ENCODE measurements around the gene TNKS2. TPM values are rescaled to one million over a fixed set of nuclear protein-coding genes. Genes with fewer than 3 reads are reported as not detected.

Gene TNKS2
- total RNA-seq, 2 experiments from 2014 or later = 25.0 to 25.6 TPM

GRCh38 chr10:91787810-91788209, 10.4 kb upstream of the TNKS2 start:
- ChIA-PET CTCF (interaction anchor here (0.9 kb wide), 1 partner anchor 28 kb away, joined by 3 read pairs; no protein-coding TSS in a partner anchor), POLR2A (no interaction called here)

GRCh38 chr10:91788527-91788926, 9.7 kb upstream of the TNKS2 start:
- ChIA-PET POLR2A (no interaction called here), CTCF (interaction anchor here (0.9 kb wide), 1 partner anchor 27 kb away, joined by 3 read pairs; no protein-coding TSS in a partner anchor)

- POLR2A ChIA-PET = interaction anchor here (0.6 to 3.1 kb wide), 2 partner anchors 112 to 495 kb away, joined by 3 to 7 read pairs; partner anchors contain the start of gene FGFBP3
- CTCF ChIA-PET = interaction anchor here (1.1 kb wide), 1 partner anchor 111 kb away, joined by 3 read pairs; no protein-coding TSS in a partner anchor
These were observed 1.7 kb upstream of the TNKS2 start for GRCh38 chr10:91796331-91797047.

GRCh38 chr10:91797048-91797690, 1.1 kb upstream of the TNKS2 start:
- ChIA-PET CTCF (interaction anchor here (1.1 kb wide), 1 partner anchor 110 kb away, joined by 3 read pairs; no protein-coding TSS in a partner anchor), POLR2A (interaction anchor here (0.6 to 3.1 kb wide), 2 partner anchors 111 to 494 kb away, joined by 3 to 7 read pairs; partner anchors contain the start of gene FGFBP3)

GRCh38 chr10:91798649-91799611, 704 bp downstream of the TNKS2 start:
- ChIA-PET POLR2A (interaction anchor here (0.5 to 3.1 kb wide), 3 partner anchors 110 to 137 kb away, joined by 3 to 7 read pairs (median 3); partner anchors contain the start of genes BTAF1 and FGFBP3), CTCF (interaction anchor here (0.7 to 1.0 kb wide), 3 partner anchors 14 to 45 kb away, joined by 3 read pairs; no protein-coding TSS in a partner anchor)

GRCh38 chr10:91799612-91799975, 1.4 kb downstream of the TNKS2 start:
- CTCF ChIA-PET = interaction anchor here (0.7 kb wide), 1 partner anchor 46 kb away, joined by 3 read pairs; no protein-coding TSS in a partner anchor
- POLR2A ChIA-PET = no interaction called here

GRCh38 chr10:91800182-91800581, 2.0 kb downstream of the TNKS2 start:
- ChIA-PET CTCF (no interaction called here), POLR2A (no interaction called here)

GRCh38 chr10:91800756-91801155, 2.5 kb downstream of the TNKS2 start:
- POLR2A ChIA-PET = no interaction called here
- CTCF ChIA-PET = no interaction called here

GRCh38 chr10:91803386-91804125, 5.3 kb downstream of the TNKS2 start:
- ChIA-PET CTCF (interaction anchor here (0.6 kb wide), 1 partner anchor 9 kb away, joined by 3 read pairs; no protein-coding TSS in a partner anchor), POLR2A (no interaction called here)

- ChIA-PET POLR2A (no interaction called here), CTCF (interaction anchor here (0.6 to 0.7 kb wide), 2 partner anchors 8 to 111 kb away, joined by 3 read pairs; no protein-coding TSS in a partner anchor)
These were observed 5.9 kb downstream of the TNKS2 start for GRCh38 chr10:91804126-91804510.

GRCh38 chr10:91805110-91805838, 7.0 kb downstream of the TNKS2 start:
- POLR2A ChIA-PET = interaction anchor here (0.7 kb wide), 1 partner anchor 615 kb away, joined by 6 read pairs; no protein-coding TSS in a partner anchor
- CTCF ChIA-PET = interaction anchor here (0.7 kb wide), 1 partner anchor 110 kb away, joined by 3 read pairs; no protein-coding TSS in a partner anchor

- ChIA-PET POLR2A (interaction anchor here (0.5 kb wide), 1 partner anchor 9 kb away, joined by 3 read pairs; the partner anchor contains the start of gene TNKS2), CTCF (interaction anchor here (0.6 kb wide), 1 partner anchor 628 kb away, joined by 3 read pairs; no protein-coding TSS in a partner anchor)
These were observed 9.0 kb downstream of the TNKS2 start for GRCh38 chr10:91807264-91807663.

GRCh38 chr10:91813251-91813650, 15.0 kb downstream of the TNKS2 start:
- ChIA-PET POLR2A (no interaction called here), CTCF (interaction anchor here (1.1 kb wide), 1 partner anchor 15 kb away, joined by 3 read pairs; the partner anchor contains the start of gene TNKS2)

- POLR2A ChIA-PET = no interaction called here
- CTCF ChIA-PET = no interaction called here
These were observed 18.8 kb downstream of the TNKS2 start for GRCh38 chr10:91816981-91817380.

GRCh38 chr10:91820144-91820543, 21.9 kb downstream of the TNKS2 start:
- POLR2A ChIA-PET = no interaction called here
- CTCF ChIA-PET = no interaction called here

- CTCF ChIA-PET = no interaction called here
- POLR2A ChIA-PET = no interaction called here
These were observed 25.9 kb downstream of the TNKS2 start for GRCh38 chr10:91824076-91824475.

- CTCF ChIA-PET = no interaction called here
- POLR2A ChIA-PET = no interaction called here
These were observed 31.0 kb downstream of the TNKS2 start for GRCh38 chr10:91829268-91829667.

- POLR2A ChIA-PET = no interaction called here
These were observed 40.0 kb downstream of the TNKS2 start for GRCh38 chr10:91838199-91838598.

More at GRCh38 chr10:91838199-91838598, 40.0 kb downstream of the TNKS2 start:
- CTCF ChIA-PET = no interaction called here

Measured in activated CD8-positive, alpha-beta memory T cell treated with anti-CD3 and anti-CD28 coated beads for 36 hours (primary cell).